A549 (cell line): ENCODE measurements around the gene ATP4A. TPM values are rescaled to one million over a fixed set of nuclear protein-coding genes. Genes with fewer than 3 reads are reported as not detected.

ENCODE experiments used
- ATAC-seq, 2 experiments: fragments of 200-7000 bp in 1 of 2; fragments of >200 bp in 1 of 2; cut with Nextera tagmentation in 1 of 2; cut with Tn5 transposase in 1 of 2; 3 replicates each; pipeline versions ENCODE4 v1.8.0 to v1.9.1; 2018 to 2020; ENCODE audit warnings: mild to moderate bottlenecking in 1 of 2, moderate library complexity in 1 of 2
- CTCF ChIA-PET: fragments of 300-600 bp; sonication (Branson Sonifier 250); formaldehyde crosslinking; extraction: SDS; loops from one replicate; lab custom pipeline; 2021; ENCODE audit warnings: antibody characterized with exemption, inconsistent platforms; lab: Yijun Ruan, JAX
- POLR2A ChIA-PET: fragments of 350-600 bp; formaldehyde crosslinking; extraction: SDS; loops from one replicate; lab custom pipeline; 2021; ENCODE audit warnings: antibody characterized with exemption, inconsistent platforms; lab: Yijun Ruan, JAX
- DNase-seq, 2 experiments: peaks; one replicate each; pipeline versions ENCODE4 v3.0.0 to v3.0.0-alpha.2; 2011 to 2016; ENCODE audit warnings: low read depth in 1 of 2, low spot score in 1 of 2
- FAIRE-seq: peaks from 2 replicates; lab custom pipeline; 2011; peaks lifted over from hg19 to GRCh38; lab: Jason Lieb, UNC
- H3K27ac ChIP-seq, 2 experiments: fragments of >200 bp; sonication (Bioruptor Twin); formaldehyde crosslinking; 3 replicates each; pipeline ENCODE4 v1.5.1; 2016 to 2017
- H3K4me1 ChIP-seq: fragments of >200 bp; sonication (Bioruptor Twin); formaldehyde crosslinking; 3 replicates; pipeline ENCODE4 v1.6.1; 2016
- H3K4me2 ChIP-seq: fragments of >200 bp; sonication (Bioruptor Twin); formaldehyde crosslinking; 3 replicates; pipeline ENCODE4 v1.6.1; 2016
- H3K4me3 ChIP-seq: fragments of >200 bp; sonication (Bioruptor Twin); formaldehyde crosslinking; 3 replicates; pipeline ENCODE4 v1.5.1; 2016
- H3K9me3 ChIP-seq: fragments of >200 bp; sonication (Bioruptor Twin); formaldehyde crosslinking; 3 replicates; pipeline ENCODE4 v1.6.1; 2016
- ATOH8 ChIP-seq: fragments of 250-450 bp; sonication (Bioruptor Pico); IDR thresholded peaks from 2 replicates; pipeline ENCODE4 v1.5.0; 2020; ENCODE audit warnings: low read depth, mild to moderate bottlenecking, moderate library complexity
- CEBPB ChIP-seq, 2 experiments: fragments of >200 bp in 1 of 2; sonication (Bioruptor Twin) in 1 of 2; formaldehyde crosslinking in 1 of 2; IDR thresholded peaks; 2 replicates each; pipeline ENCODE4 v1.6.1; 2012 to 2016
- CHD4 ChIP-seq: fragments of 200-600 bp; sonication (generic); IDR thresholded peaks from 2 replicates; pipeline ENCODE4 v1.6.1; 2016; ENCODE audit warnings: antibody characterized with exemption, mild to moderate bottlenecking, borderline replicate concordance
- EHMT2 ChIP-seq: fragments of 200-600 bp; sonication (generic); IDR thresholded peaks from 2 replicates; pipeline ENCODE4 v1.6.1; 2016; ENCODE audit warnings: antibody characterized with exemption, low read depth, mild to moderate bottlenecking, moderate library complexity
- EP300 ChIP-seq, 2 experiments: fragments of >200 bp; sonication (Bioruptor Twin); formaldehyde crosslinking; IDR thresholded peaks; 2 replicates in 1 of 2; 3 replicates in 1 of 2; pipeline ENCODE4 v1.6.1; 2016 to 2017
- ESRRA ChIP-seq: fragments of 150-350 bp; IDR thresholded peaks from 2 replicates; pipeline ENCODE4 v1.6.1; 2014; ENCODE audit warnings: mild to moderate bottlenecking, low read length, borderline replicate concordance
- FOSL2 ChIP-seq, 2 experiments: fragments of 450-650 bp in 1 of 2; fragments of >200 bp in 1 of 2; sonication (Bioruptor Twin) in 1 of 2; formaldehyde crosslinking; IDR thresholded peaks; 2 replicates each; pipeline versions ENCODE4 v1.5.0 to v1.6.1; 2016 to 2020; ENCODE audit warnings: mild to moderate bottlenecking in 1 of 2, moderate library complexity in 1 of 2
- HES2 ChIP-seq: fragments of >200 bp; sonication (Bioruptor Twin); formaldehyde crosslinking; IDR thresholded peaks from 2 replicates; pipeline ENCODE4 v1.6.1; 2016
- HOXA7 ChIP-seq: fragments of 250-450 bp; sonication (Bioruptor Pico); IDR thresholded peaks from 2 replicates; pipeline ENCODE4 v1.5.0; 2020; ENCODE audit warnings: mild to moderate bottlenecking, moderate library complexity
- KDM5A ChIP-seq: fragments of 200-600 bp; sonication (generic); IDR thresholded peaks from 2 replicates; pipeline ENCODE4 v1.6.1; 2016; ENCODE audit warnings: antibody characterized with exemption, mild to moderate bottlenecking
- MAFK ChIP-seq: fragments of 450-650 bp; IDR thresholded peaks from 2 replicates; pipeline ENCODE4 v1.6.1; 2014; ENCODE audit not compliant: partially characterized antibody
- MAZ ChIP-seq: fragments of 150-350 bp; IDR thresholded peaks from 2 replicates; pipeline ENCODE4 v1.6.1; 2014; ENCODE audit warnings: antibody characterized with exemption, low read depth, low read length, borderline replicate concordance
- MYC ChIP-seq: IDR thresholded peaks from 2 replicates; pipeline ENCODE4 v1.6.1; 2012; ENCODE audit warnings: mild to moderate bottlenecking, inconsistent platforms, low read length, improper control_type of control experiment, borderline replicate concordance
- NR3C1 ChIP-seq: fragments of >200 bp; sonication (Bioruptor Twin); formaldehyde crosslinking; IDR thresholded peaks from 3 replicates; pipeline ENCODE4 v1.6.1; 2017
- PBX3 ChIP-seq: IDR thresholded peaks from 2 replicates; pipeline ENCODE4 v1.6.1; 2012
- POLR2A ChIP-seq: IDR thresholded peaks from 2 replicates; pipeline ENCODE4 v1.6.1; 2012; ENCODE audit warnings: mild to moderate bottlenecking, low read length
- RAD21 ChIP-seq, 2 experiments: fragments of >200 bp in 1 of 2; sonication (Bioruptor Twin) in 1 of 2; formaldehyde crosslinking in 1 of 2; IDR thresholded peaks in 1 of 2; conservative IDR thresholded peaks in 1 of 2; 2 replicates in 1 of 2; 3 replicates in 1 of 2; pipeline ENCODE4 v1.6.1; 2012 to 2018; ENCODE audit warnings: inconsistent platforms in 1 of 2
- RARB ChIP-seq: fragments of 250-450 bp; sonication (Bioruptor Pico); IDR thresholded peaks from 2 replicates; pipeline ENCODE4 v1.8.0; 2021; ENCODE audit warnings: mild to moderate bottlenecking, moderate library complexity
- RCOR1 ChIP-seq: fragments of 150-350 bp; IDR thresholded peaks from 2 replicates; pipeline ENCODE4 v1.6.1; 2014; ENCODE audit warnings: antibody characterized with exemption, low read length, low read depth
- REST ChIP-seq: fragments of 200-600 bp; sonication (generic); IDR thresholded peaks from 2 replicates; pipeline ENCODE4 v1.6.1; 2016; ENCODE audit warnings: antibody characterized with exemption, mild to moderate bottlenecking, moderate library complexity
- RFX5 ChIP-seq: fragments of 450-650 bp; IDR thresholded peaks from 2 replicates; pipeline ENCODE4 v1.7.1; 2014; ENCODE audit warnings: antibody characterized with exemption, mild to moderate bottlenecking, moderate library complexity
- RNF2 ChIP-seq: fragments of 200-600 bp; sonication (generic); IDR thresholded peaks from 2 replicates; pipeline ENCODE4 v1.6.1; 2016; ENCODE audit warnings: low read depth, mild to moderate bottlenecking, antibody characterized with exemption, moderate library complexity, borderline replicate concordance
- SMC3 ChIP-seq: fragments of >200 bp; sonication (Bioruptor Twin); formaldehyde crosslinking; IDR thresholded peaks from 3 replicates; pipeline ENCODE4 v1.6.1; 2018; ENCODE audit warnings: inconsistent platforms
- TFCP2L1 ChIP-seq: fragments of 250-450 bp; sonication (Bioruptor Pico); IDR thresholded peaks from 2 replicates; pipeline ENCODE4 v1.5.0; 2021; ENCODE audit warnings: mild to moderate bottlenecking
- ZFP36 ChIP-seq: fragments of 450-650 bp; IDR thresholded peaks from 2 replicates; pipeline ENCODE4 v1.6.1; 2014; ENCODE audit warnings: borderline replicate concordance; ENCODE audit not compliant: partially characterized antibody
- ZNF302 ChIP-seq: fragments of 250-450 bp; sonication (Bioruptor Pico); IDR thresholded peaks from 2 replicates; pipeline ENCODE4 v1.9.0; 2021; ENCODE audit warnings: inconsistent platforms, mild to moderate bottlenecking, moderate library complexity
- ZSCAN20 ChIP-seq: fragments of 250-450 bp; sonication (Bioruptor Pico); IDR thresholded peaks from 2 replicates; pipeline ENCODE4 v1.8.0; 2022; ENCODE audit warnings: mild to moderate bottlenecking, moderate library complexity
- WGBS: methylation state at CpG from one replicate; pipeline ENCODE4 v1.1.6; 2017; ENCODE audit errors: missing lambda C conversion rate; 5-methylcytosine and 5-hydroxymethylcytosine counted together
- polyA minus RNA-seq: library from RNA; depleted of rRNA, polyadenylated mRNA; stranded (reverse); fragments of >200 nt; gene quantifications from 2 replicates; pipeline ENCODE4 v1.2.3, GENCODE V29; 2011; rRNA and poly(A)+ RNA removed
- polyA plus RNA-seq, 4 experiments: library from polyadenylated mRNA; depleted of rRNA in 3 of 4; stranded (reverse); fragments of >200 nt; fragmentation: RNase III in 1 of 4; extraction: RNeasy Plus Mini Kit Qiagen cat#74134 plus additional on column Dnase treatment in 1 of 4; gene quantifications; 2 replicates in 3 of 4; 3 replicates in 1 of 4; pipeline ENCODE4 v1.2.3, GENCODE V29; 2011 to 2017

ATP4A gene
- polyA plus RNA-seq (2011; rRNA removed): not detected in 2 replicates
- polyA plus RNA-seq (2012; cell fraction: cytosol; rRNA removed): 0.03 TPM in 1 of 2 replicates, not detected in the other
- 0.11 and 0.16 TPM in 2 replicates for polyA plus RNA-seq (2012; cell fraction: nucleus; rRNA removed)
- 0.05 TPM in 1 of 3 replicates, not detected in the others for polyA plus RNA-seq (2017; fragmentation: RNase III; extraction: RNeasy Plus Mini Kit Qiagen cat#74134 plus additional on column Dnase treatment)
- polyA minus RNA-seq: not detected in 2 replicates

- Histone ChIP-seq H3K4me1 (0 out of 3 replicates have a peak, but pooled peaks cover 3% of the 10 kb centered on the region), H3K4me2 (no peak within 1 kb of the TSS), H3K9me3 (no peaks in the 10 kb centered on the region), H3K27ac (no peak within 1 kb of the TSS), H3K4me3 (no peak within 1 kb of the TSS)
- 40% methylated on average over 12 of the region's 15 CpGs for WGBS
- POLR2A ChIA-PET: interaction anchor here (0.7 kb wide), 1 partner anchor 49 kb away, joined by 3 read pairs; the partner anchor contains the start of gene HAUS5
- CTCF ChIA-PET: interaction anchor here (1.1 to 5.4 kb wide), 12 partner anchors 8 to 341 kb away, joined by 3 to 37 read pairs (median 4); no protein-coding TSS in a partner anchor
- ATAC-seq (peak in 1 of 2 experiments; percentile 6; a peak in 1 of 6 replicates), DNase-seq (no peak), FAIRE-seq (no peak)
- TF ChIP-seq ESRRA: no peak
- no peak for TF ChIP-seq RARB (CRISPR knock-in tag)
- TF ChIP-seq NR3C1: no peak
- TF ChIP-seq HOXA7 (CRISPR knock-in tag): no peak
- TF ChIP-seq RNF2: no peak
- no peak for TF ChIP-seq RCOR1
- TF ChIP-seq ZSCAN20 (CRISPR knock-in tag): no peak
- no peak for TF ChIP-seq CHD4
- no peak for TF ChIP-seq PBX3
- no peak for TF ChIP-seq KDM5A
- no peak for TF ChIP-seq HES2
- no peak for TF ChIP-seq EP300 (IDR thresholded peaks at IDR 0.05)
- TF ChIP-seq RFX5: no peak
- no peak for TF ChIP-seq MAZ
- TF ChIP-seq FOSL2 (IDR thresholded peaks at IDR 0.05): no peak
- TF ChIP-seq FOSL2 (CRISPR knock-in tag; IDR thresholded peaks at IDR 0.05): no peak
- no peak for TF ChIP-seq REST
These were observed at the start of gene ATP4A for GRCh38 chr19:35563207-35563829. ATP4A (minus strand) TSS chr19:35563658; CDS start chr19:35563629, 29 bp downstream.

GRCh38 chr19:35612559-35613321, 49.3 kb upstream of the ATP4A start, which contains the start of gene HAUS5:
HAUS5 (plus strand) TSS chr19:35612735; CDS start chr19:35612795, 60 bp downstream.
- Histone ChIP-seq H3K4me3 (peak within 1 kb of the TSS; percentile 75), H3K9me3 (peaks cover 11% of the 10 kb centered on the region), H3K27ac (peak within 1 kb of the TSS; percentile 72 to 87), H3K4me2 (peak within 1 kb of the TSS; percentile 92), H3K4me1 (peaks cover 9% of the 10 kb centered on the region; the same call in 2 of the 3 replicates)
- ATAC-seq: peak; percentile 92 to 96
- peak; percentile 99 for FAIRE-seq
- POLR2A ChIA-PET: interaction anchor here (0.7 to 1.8 kb wide), 9 partner anchors 10 to 128 kb away, joined by 3 to 9 read pairs (median 3); partner anchors contain the start of gene COX6B1
- CTCF ChIA-PET: interaction anchor here (0.6 to 9.4 kb wide), 18 partner anchors 9 to 520 kb away, joined by 3 to 55 read pairs (median 4); no protein-coding TSS in a partner anchor
- DNase-seq: peak; percentile 98 to 99
- 1% methylated on average over 47 of the region's 47 CpGs for WGBS
- TF ChIP-seq ZFP36 (no peak), CEBPB (IDR thresholded peaks at IDR 0.05) (no peak), ESRRA (no peak; the same call in 1 of the 2 replicates), SMC3 (0 out of 3 replicates have a peak, but pooled peaks have one; percentile 5), ATOH8 (CRISPR knock-in tag) (no peak), HOXA7 (CRISPR knock-in tag) (no peak), MAZ (no peak; the same call in 1 of the 2 replicates), MAFK (no peak), POLR2A (peak; percentile 84), EHMT2 (no peak), MYC (peak; percentile 22; the same call in 1 of the 2 replicates), HES2 (no peak), ZNF302 (CRISPR knock-in tag) (no peak), TFCP2L1 (CRISPR knock-in tag) (peak; percentile 78; the same call in 1 of the 2 replicates), RAD21 (conservative IDR thresholded peaks at IDR 0.05 in 1 of 2, IDR thresholded peaks at IDR 0.05 in 1 of 2) (no peak; a peak in 1 of 5 replicates)
